Type B pancreatic cell (in vitro differentiated cells): Measurements from ENCODE around the gene KNDC1. TPM values are rescaled to one million over a fixed set of nuclear protein-coding genes. Genes with fewer than 3 reads are reported as not detected.

Source experiments
- DNase-seq: peaks from one replicate; pipeline ENCODE4 v3.0.0; 2021; ENCODE audit warnings: mixed read lengths; ENCODE audit not compliant: unreplicated experiment; ENCODE audit errors: extremely low spot score
- H3K27ac Mint-ChIP-seq: 2 replicates; pipeline ENCODE4 v1.8.0; 2021; ENCODE audit warnings: mild to moderate bottlenecking, mixed read lengths
- H3K27me3 Mint-ChIP-seq: 2 replicates; pipeline ENCODE4 v1.8.0; 2021; ENCODE audit warnings: mixed read lengths
- H3K36me3 Mint-ChIP-seq: 2 replicates; pipeline ENCODE4 v1.8.0; 2021; ENCODE audit warnings: mixed read lengths
- H3K4me1 Mint-ChIP-seq: one replicate; pipeline ENCODE4 v1.8.0; 2021; ENCODE audit warnings: mixed read lengths; ENCODE audit not compliant: unreplicated experiment
- H3K4me3 Mint-ChIP-seq: 2 replicates; pipeline ENCODE4 v1.8.0; 2021; ENCODE audit warnings: mild to moderate bottlenecking, mixed read lengths
- H3K9me3 Mint-ChIP-seq: 2 replicates; pipeline ENCODE4 v1.8.0; 2021; ENCODE audit warnings: mixed read lengths
- total RNA-seq: library from RNA; stranded (reverse); gene quantifications from 2 replicates; pipeline ENCODE4 v1.2.1, GENCODE V29; 2021; ENCODE audit warnings: low replicate concordance
- TF ChIP-seq, protein P1 (sequence below): fragments of 200-600 bp; sonication (generic); conservative IDR thresholded peaks from 2 replicates; pipeline ENCODE4 v1.5.0; 2021; ENCODE audit warnings: antibody characterized with exemption, mild to moderate bottlenecking

Gene KNDC1
- total RNA-seq, 1 donor from 2014 or later: 6.4 TPM

GRCh38 chr10:133239990-133240389 is 80.0 kb downstream of the KNDC1 start:
- Mint-ChIP-seq H3K4me1 (no peaks in the 10 kb centered on the region), H3K27me3 (peaks cover 47% of the 10 kb centered on the region), H3K27ac (no peak overlapping the region), H3K9me3 (no peaks in the 10 kb centered on the region), H3K36me3 (no peaks in the 10 kb centered on the region), H3K4me3 (no peak overlapping the region)
- no peak for DNase-seq
- TF ChIP-seq, protein P1, sequence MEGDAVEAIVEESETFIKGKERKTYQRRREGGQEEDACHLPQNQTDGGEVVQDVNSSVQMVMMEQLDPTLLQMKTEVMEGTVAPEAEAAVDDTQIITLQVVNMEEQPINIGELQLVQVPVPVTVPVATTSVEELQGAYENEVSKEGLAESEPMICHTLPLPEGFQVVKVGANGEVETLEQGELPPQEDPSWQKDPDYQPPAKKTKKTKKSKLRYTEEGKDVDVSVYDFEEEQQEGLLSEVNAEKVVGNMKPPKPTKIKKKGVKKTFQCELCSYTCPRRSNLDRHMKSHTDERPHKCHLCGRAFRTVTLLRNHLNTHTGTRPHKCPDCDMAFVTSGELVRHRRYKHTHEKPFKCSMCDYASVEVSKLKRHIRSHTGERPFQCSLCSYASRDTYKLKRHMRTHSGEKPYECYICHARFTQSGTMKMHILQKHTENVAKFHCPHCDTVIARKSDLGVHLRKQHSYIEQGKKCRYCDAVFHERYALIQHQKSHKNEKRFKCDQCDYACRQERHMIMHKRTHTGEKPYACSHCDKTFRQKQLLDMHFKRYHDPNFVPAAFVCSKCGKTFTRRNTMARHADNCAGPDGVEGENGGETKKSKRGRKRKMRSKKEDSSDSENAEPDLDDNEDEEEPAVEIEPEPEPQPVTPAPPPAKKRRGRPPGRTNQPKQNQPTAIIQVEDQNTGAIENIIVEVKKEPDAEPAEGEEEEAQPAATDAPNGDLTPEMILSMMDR: no peak

GRCh38 chr10:133241501-133242205 is 81.6 kb downstream of the KNDC1 start:
- Mint-ChIP-seq H3K4me1 (peaks cover 4% of the 10 kb centered on the region), H3K27me3 (peaks cover 44% of the 10 kb centered on the region), H3K27ac (no peak overlapping the region), H3K36me3 (no peaks in the 10 kb centered on the region), H3K4me3 (no peak overlapping the region), H3K9me3 (no peaks in the 10 kb centered on the region)
- DNase-seq: no peak
- TF ChIP-seq, protein P1: no peak

DNA sequence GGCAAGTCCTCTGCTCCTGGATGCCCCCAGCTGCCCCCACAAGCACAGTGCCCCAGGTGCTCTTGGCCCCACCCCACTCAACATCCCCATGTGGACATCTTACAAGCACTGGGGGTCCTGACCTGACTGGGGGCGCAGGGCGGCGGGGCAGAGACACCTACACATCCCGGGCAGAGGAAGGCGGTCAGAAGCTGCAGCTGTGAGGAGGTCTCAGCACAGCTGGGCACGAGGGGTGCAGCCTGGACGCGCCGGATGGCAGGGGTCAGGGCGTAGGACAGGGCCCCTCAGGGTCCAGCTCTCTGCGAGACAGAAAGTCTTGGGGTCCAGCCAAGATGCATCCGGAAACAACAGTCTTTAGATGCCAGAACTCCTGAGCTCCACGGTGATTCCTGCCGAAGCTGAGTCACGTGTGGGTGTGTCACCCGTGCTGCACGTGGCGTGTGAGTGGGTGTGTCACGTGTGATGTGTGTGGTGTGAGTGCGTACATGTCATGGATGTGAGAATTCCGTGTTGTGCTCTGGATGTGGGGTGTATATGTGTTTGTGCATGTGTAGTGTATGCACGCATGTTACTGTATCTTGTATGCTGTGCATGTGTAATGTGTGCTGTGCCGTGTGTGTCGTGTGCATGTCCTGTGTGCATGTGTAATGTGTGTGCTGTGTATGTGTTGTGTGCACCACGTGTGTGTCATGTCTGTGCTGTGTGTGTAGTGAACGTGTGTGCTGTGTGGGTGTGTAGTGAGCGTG is 82.8 kb downstream of the KNDC1 start:
- DNase-seq: no peak

GRCh38 chr10:133243593-133243992 is 83.6 kb downstream of the KNDC1 start:
- peaks cover 4% of the 10 kb centered on the region for H3K4me1 Mint-ChIP-seq
- no peak overlapping the region for H3K27ac Mint-ChIP-seq
- TF ChIP-seq, protein P1: no peak
- no peaks in the 10 kb centered on the region for H3K9me3 Mint-ChIP-seq
- H3K4me3 Mint-ChIP-seq: no peak overlapping the region
- peaks cover 39% of the 10 kb centered on the region for H3K27me3 Mint-ChIP-seq
- H3K36me3 Mint-ChIP-seq: no peaks in the 10 kb centered on the region
- DNase-seq: no peak

More for the DNA sequence above, 82.8 kb downstream of the KNDC1 start:
- H3K27ac Mint-ChIP-seq: no peak overlapping the region
- H3K9me3 Mint-ChIP-seq: no peaks in the 10 kb centered on the region
- peaks cover 44% of the 10 kb centered on the region for H3K27me3 Mint-ChIP-seq
- TF ChIP-seq, protein P1: no peak
- H3K4me3 Mint-ChIP-seq: no peak overlapping the region
- peaks cover 4% of the 10 kb centered on the region for H3K4me1 Mint-ChIP-seq
- no peaks in the 10 kb centered on the region for H3K36me3 Mint-ChIP-seq

GRCh38 chr10:133245439-133246235 is 85.6 kb downstream of the KNDC1 start:
- Mint-ChIP-seq H3K9me3 (no peaks in the 10 kb centered on the region), H3K27me3 (peaks cover 33% of the 10 kb centered on the region), H3K4me3 (no peak overlapping the region), H3K27ac (no peak overlapping the region), H3K4me1 (peaks cover 4% of the 10 kb centered on the region), H3K36me3 (no peaks in the 10 kb centered on the region)
- TF ChIP-seq, protein P1: no peak
- DNase-seq: no peak
